ENCODE results near the gene TMC1. TPM values are rescaled to one million over a fixed set of nuclear protein-coding genes. Genes with fewer than 3 reads are reported as not detected.

TMC1 gene
- total and polyA plus RNA-seq, 10 of the 15 experiments (the other 5 are each of a cell fraction or from before 2014, with no cell fraction given) = 0.06 to 0.94 (median 0.40) TPM; not detected in 1

DNA sequence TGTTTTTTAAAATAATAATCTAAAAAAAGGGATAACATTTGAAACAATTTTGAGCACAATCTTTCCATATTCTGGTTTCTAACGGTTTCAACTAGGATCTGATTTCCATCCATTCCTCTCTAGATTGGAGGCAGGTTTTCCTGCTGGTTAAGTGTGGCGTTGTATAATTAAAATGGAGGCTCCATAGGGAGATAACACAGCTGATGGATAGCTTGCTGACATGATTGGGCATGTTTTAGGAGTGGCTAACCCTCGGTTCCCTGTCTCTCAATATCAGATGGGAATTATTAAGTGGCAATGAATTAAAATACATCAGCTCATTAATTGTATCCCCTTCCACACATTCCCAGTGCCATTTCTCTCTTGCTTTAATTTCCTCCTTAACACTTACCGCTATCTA, 222.4 kb downstream of the TMC1 start (continued):
- no peak for TF ChIP-seq ZSCAN29 (IDR thresholded peaks at IDR 0.05)
- TF ChIP-seq, protein P1, sequence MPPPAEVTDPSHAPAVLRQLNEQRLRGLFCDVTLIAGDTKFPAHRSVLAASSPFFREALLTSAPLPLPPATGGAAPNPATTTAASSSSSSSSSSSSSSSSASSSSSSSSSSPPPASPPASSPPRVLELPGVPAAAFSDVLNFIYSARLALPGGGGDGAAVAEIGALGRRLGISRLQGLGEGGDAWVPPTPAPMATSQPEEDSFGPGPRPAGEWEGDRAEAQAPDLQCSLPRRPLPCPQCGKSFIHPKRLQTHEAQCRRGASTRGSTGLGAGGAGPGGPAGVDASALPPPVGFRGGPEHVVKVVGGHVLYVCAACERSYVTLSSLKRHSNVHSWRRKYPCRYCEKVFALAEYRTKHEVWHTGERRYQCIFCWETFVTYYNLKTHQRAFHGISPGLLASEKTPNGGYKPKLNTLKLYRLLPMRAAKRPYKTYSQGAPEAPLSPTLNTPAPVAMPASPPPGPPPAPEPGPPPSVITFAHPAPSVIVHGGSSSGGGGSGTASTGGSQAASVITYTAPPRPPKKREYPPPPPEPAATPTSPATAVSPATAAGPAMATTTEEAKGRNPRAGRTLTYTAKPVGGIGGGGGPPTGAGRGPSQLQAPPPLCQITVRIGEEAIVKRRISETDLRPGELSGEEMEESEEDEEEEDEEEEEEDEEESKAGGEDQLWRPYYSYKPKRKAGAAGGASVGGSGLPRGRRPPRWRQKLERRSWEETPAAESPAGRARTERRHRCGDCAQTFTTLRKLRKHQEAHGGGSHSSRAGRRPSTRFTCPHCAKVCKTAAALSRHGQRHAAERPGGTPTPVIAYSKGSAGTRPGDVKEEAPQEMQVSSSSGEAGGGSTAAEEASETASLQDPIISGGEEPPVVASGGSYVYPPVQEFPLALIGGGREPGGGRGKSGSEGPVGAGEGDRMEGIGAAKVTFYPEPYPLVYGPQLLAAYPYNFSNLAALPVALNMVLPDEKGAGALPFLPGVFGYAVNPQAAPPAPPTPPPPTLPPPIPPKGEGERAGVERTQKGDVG (CRISPR knock-in tag; IDR thresholded peaks at IDR 0.05) = no peak
- TF ChIP-seq RBBP5 (conservative IDR thresholded peaks at IDR 0.05) = no peak
- TF ChIP-seq, protein P2, sequence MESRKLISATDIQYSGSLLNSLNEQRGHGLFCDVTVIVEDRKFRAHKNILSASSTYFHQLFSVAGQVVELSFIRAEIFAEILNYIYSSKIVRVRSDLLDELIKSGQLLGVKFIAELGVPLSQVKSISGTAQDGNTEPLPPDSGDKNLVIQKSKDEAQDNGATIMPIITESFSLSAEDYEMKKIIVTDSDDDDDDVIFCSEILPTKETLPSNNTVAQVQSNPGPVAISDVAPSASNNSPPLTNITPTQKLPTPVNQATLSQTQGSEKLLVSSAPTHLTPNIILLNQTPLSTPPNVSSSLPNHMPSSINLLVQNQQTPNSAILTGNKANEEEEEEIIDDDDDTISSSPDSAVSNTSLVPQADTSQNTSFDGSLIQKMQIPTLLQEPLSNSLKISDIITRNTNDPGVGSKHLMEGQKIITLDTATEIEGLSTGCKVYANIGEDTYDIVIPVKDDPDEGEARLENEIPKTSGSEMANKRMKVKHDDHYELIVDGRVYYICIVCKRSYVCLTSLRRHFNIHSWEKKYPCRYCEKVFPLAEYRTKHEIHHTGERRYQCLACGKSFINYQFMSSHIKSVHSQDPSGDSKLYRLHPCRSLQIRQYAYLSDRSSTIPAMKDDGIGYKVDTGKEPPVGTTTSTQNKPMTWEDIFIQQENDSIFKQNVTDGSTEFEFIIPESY (IDR thresholded peaks at IDR 0.05) = no peak
- TF ChIP-seq, protein P3, sequence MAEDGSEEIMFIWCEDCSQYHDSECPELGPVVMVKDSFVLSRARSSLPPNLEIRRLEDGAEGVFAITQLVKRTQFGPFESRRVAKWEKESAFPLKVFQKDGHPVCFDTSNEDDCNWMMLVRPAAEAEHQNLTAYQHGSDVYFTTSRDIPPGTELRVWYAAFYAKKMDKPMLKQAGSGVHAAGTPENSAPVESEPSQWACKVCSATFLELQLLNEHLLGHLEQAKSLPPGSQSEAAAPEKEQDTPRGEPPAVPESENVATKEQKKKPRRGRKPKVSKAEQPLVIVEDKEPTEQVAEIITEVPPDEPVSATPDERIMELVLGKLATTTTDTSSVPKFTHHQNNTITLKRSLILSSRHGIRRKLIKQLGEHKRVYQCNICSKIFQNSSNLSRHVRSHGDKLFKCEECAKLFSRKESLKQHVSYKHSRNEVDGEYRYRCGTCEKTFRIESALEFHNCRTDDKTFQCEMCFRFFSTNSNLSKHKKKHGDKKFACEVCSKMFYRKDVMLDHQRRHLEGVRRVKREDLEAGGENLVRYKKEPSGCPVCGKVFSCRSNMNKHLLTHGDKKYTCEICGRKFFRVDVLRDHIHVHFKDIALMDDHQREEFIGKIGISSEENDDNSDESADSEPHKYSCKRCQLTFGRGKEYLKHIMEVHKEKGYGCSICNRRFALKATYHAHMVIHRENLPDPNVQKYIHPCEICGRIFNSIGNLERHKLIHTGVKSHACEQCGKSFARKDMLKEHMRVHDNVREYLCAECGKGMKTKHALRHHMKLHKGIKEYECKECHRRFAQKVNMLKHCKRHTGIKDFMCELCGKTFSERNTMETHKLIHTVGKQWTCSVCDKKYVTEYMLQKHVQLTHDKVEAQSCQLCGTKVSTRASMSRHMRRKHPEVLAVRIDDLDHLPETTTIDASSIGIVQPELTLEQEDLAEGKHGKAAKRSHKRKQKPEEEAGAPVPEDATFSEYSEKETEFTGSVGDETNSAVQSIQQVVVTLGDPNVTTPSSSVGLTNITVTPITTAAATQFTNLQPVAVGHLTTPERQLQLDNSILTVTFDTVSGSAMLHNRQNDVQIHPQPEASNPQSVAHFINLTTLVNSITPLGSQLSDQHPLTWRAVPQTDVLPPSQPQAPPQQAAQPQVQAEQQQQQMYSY (CRISPR knock-in tag; IDR thresholded peaks at IDR 0.05) = no peak

Data from GM12878 (cell line).